HG03460 (cell line): ENCODE results near the gene LAMB4.

Experiments
- ATAC-seq: cut with Tn5 transposase; IDR thresholded peaks from one replicate; pipeline ENCODE4 v1.9.1; 2021; ENCODE audit not compliant: unreplicated experiment

LAMB4 gene

GRCh38 chr7:108016841-108017775, 113.1 kb downstream of the LAMB4 start:
- ATAC-seq: no peak

GRCh38 chr7:108015740-108016139, 114.4 kb downstream of the LAMB4 start:
- ATAC-seq: no peak

GRCh38 chr7:108014747-108015682, 115.1 kb downstream of the LAMB4 start:
- no peak for ATAC-seq

- ATAC-seq: no peak
These were observed 115.9 kb downstream of the LAMB4 start for GRCh38 chr7:108014215-108014614.

- ATAC-seq: no peak
These were observed 117.4 kb downstream of the LAMB4 start for GRCh38 chr7:108012499-108013430.

GRCh38 chr7:108010377-108010776, 119.8 kb downstream of the LAMB4 start:
- no peak for ATAC-seq

GRCh38 chr7:108009873-108010272, 120.3 kb downstream of the LAMB4 start:
- ATAC-seq: no peak

GRCh38 chr7:108008827-108009226, 121.3 kb downstream of the LAMB4 start:
- no peak for ATAC-seq

- ATAC-seq: no peak
These were observed 121.9 kb downstream of the LAMB4 start for GRCh38 chr7:108008240-108008639.

GRCh38 chr7:108007762-108008161, 122.4 kb downstream of the LAMB4 start:
- no peak for ATAC-seq

GRCh38 chr7:108007261-108007660, 122.9 kb downstream of the LAMB4 start:
- ATAC-seq: no peak

- peak; percentile 83 for ATAC-seq
These were observed 125.7 kb downstream of the LAMB4 start for GRCh38 chr7:108004220-108005142.

GRCh38 chr7:108003599-108003935, 126.6 kb downstream of the LAMB4 start:
- ATAC-seq: no peak

- no peak for ATAC-seq
These were observed 127.2 kb downstream of the LAMB4 start, which contains the start of gene LAMB1 for GRCh38 chr7:108002726-108003598. Gene LAMB1 (minus strand): TSS chr7:108003161. CDS start chr7:108002885, 276 bp downstream.

- no peak for ATAC-seq
These were observed 128.1 kb downstream of the LAMB4 start for GRCh38 chr7:108001764-108002725.

GRCh38 chr7:108000875-108001763, 129.0 kb downstream of the LAMB4 start:
- ATAC-seq: no peak
